AG04450 (cell line): ENCODE data around the gene DENND4C. TPM values are rescaled to one million over a fixed set of nuclear protein-coding genes. Genes with fewer than 3 reads are reported as not detected.
A peak's percentile ranks its signal among the peaks of the same experiment; 100 is the strongest.

Experiments
- CTCF ChIA-PET: fragments of 300-600, 350-600 bp; formaldehyde crosslinking; extraction: SDS; loops from one replicate; lab custom pipeline; 2022; ENCODE audit warnings: antibody characterized with exemption, inconsistent platforms; lab: Charles Lee
- POLR2A ChIA-PET: fragments of 350-600 bp; formaldehyde crosslinking; extraction: SDS; loops from one replicate; lab custom pipeline; 2021; ENCODE audit warnings: antibody characterized with exemption, inconsistent platforms; lab: Yijun Ruan, JAX
- DNase-seq: peaks from one replicate; pipeline ENCODE4 v3.0.0-alpha.2; 2011; ENCODE audit warnings: low read depth, low spot score
- H3K27ac ChIP-seq: one replicate; pipeline ENCODE4 v1.5.1; 2012; ENCODE audit warnings: low read depth, low read length, control low read depth
- H3K27me3 ChIP-seq: one replicate; pipeline ENCODE4 v1.6.0; 2012; ENCODE audit warnings: low read length; ENCODE audit not compliant: control insufficient read depth, insufficient read depth
- H3K4me3 ChIP-seq: 2 replicates; pipeline ENCODE4 v1.5.1; 2011; ENCODE audit warnings: mild to moderate bottlenecking, low read depth, low read length, control low read depth
- H3K9me3 ChIP-seq: 2 replicates; pipeline ENCODE4 v1.5.1; 2012; ENCODE audit warnings: low read length; ENCODE audit not compliant: control insufficient read depth, insufficient read depth
- CTCF ChIP-seq: IDR thresholded peaks from 2 replicates; pipeline ENCODE4 v1.5.1; 2011; ENCODE audit warnings: low read depth, low read length, control low read depth, inconsistent platforms
- polyA plus RNA-seq: library from polyadenylated mRNA; depleted of rRNA; stranded (reverse); fragments of >200 nt; gene quantifications from 2 replicates; pipeline ENCODE4 v1.2.3, GENCODE V29; 2011

The DENND4C gene
- polyA plus RNA-seq, 1 experiment = 27.9 TPM

DNA sequence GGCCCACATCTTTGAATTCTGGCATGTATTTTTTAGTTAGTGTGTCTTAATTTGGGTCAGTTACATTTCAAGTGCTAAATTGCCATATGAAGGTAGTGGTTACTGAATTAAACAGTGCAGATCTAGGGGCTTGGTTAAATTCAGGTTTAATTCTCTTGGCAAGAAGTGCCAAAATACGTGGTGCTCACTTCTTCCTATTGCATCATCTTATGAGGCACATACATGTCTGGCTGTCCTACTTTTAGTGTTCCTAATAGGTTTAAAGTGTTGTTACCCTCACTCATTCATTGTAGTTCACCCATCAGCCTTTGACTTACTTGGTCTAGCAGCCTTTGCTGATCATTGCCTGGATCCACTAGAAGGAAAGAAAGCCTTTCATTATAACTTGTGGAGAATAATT lies 90.0 kb downstream of the DENND4C start:
- ChIA-PET CTCF (no interaction called here), POLR2A (no interaction called here)
- H3K27ac ChIP-seq = no peak overlapping the region
- no peaks in the 10 kb centered on the region for H3K9me3 ChIP-seq
- TF ChIP-seq CTCF = no peak
- DNase-seq = no peak
- no peaks in the 10 kb centered on the region for H3K27me3 ChIP-seq
- H3K4me3 ChIP-seq = no peak overlapping the region

DNA sequence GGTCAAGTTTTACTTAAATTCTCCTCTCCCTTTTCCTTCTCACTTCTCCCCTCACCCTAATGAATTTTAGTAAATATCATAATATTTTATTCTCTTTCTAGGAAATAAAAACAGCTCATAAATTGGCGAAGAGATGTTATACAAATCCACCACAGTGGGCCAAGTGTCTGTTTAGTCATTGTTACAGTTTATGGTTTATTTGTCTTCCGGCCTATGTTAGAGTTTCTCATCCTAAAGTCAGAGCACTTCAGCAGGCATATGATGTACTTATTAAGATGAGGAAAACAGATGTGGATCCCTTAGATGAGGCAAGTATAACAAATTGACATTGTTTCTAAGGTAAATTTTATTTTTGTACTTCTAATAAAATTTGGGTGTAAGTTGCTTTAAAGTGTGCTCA lies 101.4 kb downstream of the DENND4C start:
- no peak for TF ChIP-seq CTCF

DNA sequence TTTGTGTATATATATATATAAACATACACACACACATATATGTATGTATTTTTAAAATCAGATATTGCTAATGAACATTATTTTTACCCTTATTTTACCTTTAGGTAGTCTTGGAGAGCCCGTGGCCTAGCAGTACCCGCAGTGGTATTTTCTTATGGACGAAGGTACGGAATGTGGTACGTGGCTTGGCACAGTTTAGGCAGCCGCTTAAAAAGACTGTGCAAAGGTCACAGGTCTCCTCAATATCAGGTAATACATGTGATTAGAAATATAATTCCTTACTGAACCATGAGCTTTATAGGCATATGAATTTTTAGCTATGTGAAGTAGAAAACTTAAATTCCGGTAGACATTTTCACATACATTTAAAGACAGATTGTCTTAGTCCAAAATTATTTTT lies 105.7 kb downstream of the DENND4C start:
- no peak for DNase-seq
- TF ChIP-seq CTCF = no peak
- Histone ChIP-seq H3K9me3 (no peaks in the 10 kb centered on the region), H3K4me3 (no peak overlapping the region), H3K27ac (no peak overlapping the region), H3K27me3 (no peaks in the 10 kb centered on the region)
- ChIA-PET CTCF (interaction anchor here (0.6 to 1.8 kb wide), 2 partner anchors 36 to 1525 kb away, joined by 3 to 4 read pairs; no protein-coding TSS in a partner anchor), POLR2A (no interaction called here)

More for the DNA sequence above, 101.4 kb downstream of the DENND4C start:
- Histone ChIP-seq H3K4me3 (no peak overlapping the region), H3K27me3 (no peaks in the 10 kb centered on the region), H3K9me3 (no peaks in the 10 kb centered on the region), H3K27ac (no peak overlapping the region)
- ChIA-PET POLR2A (interaction anchor here (0.9 kb wide), 1 partner anchor 48 kb away, joined by 3 read pairs; the partner anchor contains the start of gene RPS6), CTCF (no interaction called here)
- peak; percentile 1 for DNase-seq

- ChIA-PET CTCF (no interaction called here), POLR2A (no interaction called here)
- TF ChIP-seq CTCF = no peak
- Histone ChIP-seq H3K4me3 (no peak overlapping the region), H3K27me3 (no peaks in the 10 kb centered on the region), H3K9me3 (no peaks in the 10 kb centered on the region), H3K27ac (no peak overlapping the region)
- no peak for DNase-seq
Measured at GRCh38 chr9:19342947-19343346, 112.5 kb downstream of the DENND4C start.

- no peak overlapping the region for H3K27ac ChIP-seq
- no peaks in the 10 kb centered on the region for H3K9me3 ChIP-seq
- POLR2A ChIA-PET = no interaction called here
- CTCF ChIA-PET = interaction anchor here (0.6 to 1.1 kb wide), 2 partner anchors 14 to 100 kb away, joined by 3 to 5 read pairs; no protein-coding TSS in a partner anchor
- no peak for DNase-seq
- no peak overlapping the region for H3K4me3 ChIP-seq
- no peaks in the 10 kb centered on the region for H3K27me3 ChIP-seq
- no peak for TF ChIP-seq CTCF
Measured at GRCh38 chr9:19358701-19359100, 128.2 kb downstream of the DENND4C start.
